HG03432 (cell line): ENCODE measurements around the gene CDRT4.

Source experiments
- ATAC-seq: cut with Tn5 transposase; IDR thresholded peaks from one replicate; pipeline ENCODE4 v1.9.1; 2021; ENCODE audit warnings: mild to moderate bottlenecking, moderate library complexity; ENCODE audit not compliant: unreplicated experiment

Gene CDRT4

DNA sequence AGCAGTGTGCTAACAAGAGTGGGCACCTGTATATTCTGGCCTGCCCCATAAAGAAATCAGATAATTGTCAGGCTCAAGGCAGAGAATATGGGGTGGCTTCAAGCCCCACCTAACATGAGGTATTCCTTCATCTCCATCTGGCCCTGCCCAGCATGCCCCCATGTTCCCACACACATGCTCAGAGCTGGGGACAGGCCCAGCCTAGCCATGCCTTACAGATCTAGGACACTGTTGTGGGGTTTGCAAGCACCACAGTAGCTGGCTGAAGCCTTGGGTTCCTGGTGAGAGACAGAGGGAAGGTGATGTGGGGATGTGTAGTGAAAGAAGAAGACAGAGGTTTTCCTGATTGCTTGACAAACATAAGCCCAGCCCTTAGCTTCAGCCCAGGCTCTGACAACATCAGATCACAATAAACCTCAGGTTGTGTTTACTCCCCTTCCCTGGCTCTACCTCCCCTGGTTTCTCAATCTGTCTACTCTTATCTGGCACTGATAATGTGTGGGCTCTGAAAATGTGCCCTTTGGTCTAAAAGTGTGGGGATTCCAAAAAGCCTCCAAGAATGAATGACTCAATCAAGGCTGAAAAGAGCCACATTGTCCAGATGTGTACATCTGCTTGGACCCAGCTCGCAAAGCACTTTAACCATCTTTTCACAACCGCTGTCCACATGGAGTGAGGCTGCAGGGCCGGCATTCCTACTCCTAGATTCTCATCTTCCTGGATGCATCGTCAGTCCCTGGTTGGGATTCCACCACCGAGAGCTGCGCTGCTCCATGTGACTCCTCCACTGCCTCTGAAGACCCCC is 34.4 kb downstream of the CDRT4 start:
- no peak for ATAC-seq

DNA sequence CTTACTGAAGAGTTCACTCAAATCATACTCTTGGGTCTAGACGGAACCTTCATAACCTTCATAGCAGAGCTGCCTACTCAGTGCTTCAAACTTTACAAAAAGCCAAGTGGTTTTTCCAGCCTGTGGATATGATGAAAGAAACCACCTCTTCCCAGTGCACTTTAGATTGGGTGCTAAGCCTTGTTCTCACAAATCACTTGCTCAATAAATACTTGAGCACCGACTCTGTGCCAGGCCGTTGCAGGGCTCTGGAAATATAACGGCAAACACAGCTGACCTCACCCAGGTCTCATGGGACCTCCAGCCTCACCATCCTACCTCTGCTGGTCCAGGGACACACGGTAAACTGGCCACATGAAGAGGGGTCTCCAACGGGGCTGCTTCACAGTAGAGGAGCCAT is 35.7 kb downstream of the CDRT4 start:
- ATAC-seq, result no peak

DNA sequence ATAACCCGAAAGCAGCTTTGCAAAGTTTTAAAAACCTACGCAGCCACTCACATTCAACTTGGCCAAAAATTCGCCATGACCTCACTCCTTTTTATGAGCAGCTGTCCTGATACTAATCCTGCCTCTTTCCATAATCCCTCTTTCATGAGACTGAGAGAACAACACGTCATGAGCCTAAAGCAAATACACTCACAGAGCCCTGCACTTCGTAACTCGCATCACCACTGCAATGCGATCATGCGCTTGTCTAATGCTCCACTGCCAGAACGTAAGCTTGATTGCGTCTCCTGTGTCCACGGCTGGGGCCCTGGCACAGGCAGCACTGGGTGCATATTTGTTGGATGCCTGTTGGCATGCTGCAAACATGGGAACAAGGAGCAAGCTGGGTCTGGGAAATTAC is 36.2 kb downstream of the CDRT4 start:
- no peak for ATAC-seq

DNA sequence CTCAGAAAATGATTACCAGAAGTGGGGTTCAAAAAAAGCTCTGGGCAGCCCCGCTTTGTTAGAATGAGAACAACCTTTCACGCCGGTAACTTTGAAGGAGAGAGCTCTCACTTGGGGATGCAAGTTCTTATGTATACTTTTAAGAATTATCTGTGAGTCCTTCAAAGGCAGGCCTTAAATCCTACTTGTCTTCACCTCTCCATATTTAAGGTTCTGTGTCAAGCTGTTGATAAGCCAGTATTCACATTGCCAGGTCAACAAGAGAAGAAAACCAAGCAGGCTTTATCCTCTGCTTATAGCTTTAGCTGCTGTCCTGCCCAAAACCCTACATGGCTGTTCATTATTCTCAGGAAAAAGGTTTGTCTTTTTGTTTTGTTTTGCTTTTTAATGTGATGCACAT is 42.9 kb downstream of the CDRT4 start:
- ATAC-seq, result no peak

DNA sequence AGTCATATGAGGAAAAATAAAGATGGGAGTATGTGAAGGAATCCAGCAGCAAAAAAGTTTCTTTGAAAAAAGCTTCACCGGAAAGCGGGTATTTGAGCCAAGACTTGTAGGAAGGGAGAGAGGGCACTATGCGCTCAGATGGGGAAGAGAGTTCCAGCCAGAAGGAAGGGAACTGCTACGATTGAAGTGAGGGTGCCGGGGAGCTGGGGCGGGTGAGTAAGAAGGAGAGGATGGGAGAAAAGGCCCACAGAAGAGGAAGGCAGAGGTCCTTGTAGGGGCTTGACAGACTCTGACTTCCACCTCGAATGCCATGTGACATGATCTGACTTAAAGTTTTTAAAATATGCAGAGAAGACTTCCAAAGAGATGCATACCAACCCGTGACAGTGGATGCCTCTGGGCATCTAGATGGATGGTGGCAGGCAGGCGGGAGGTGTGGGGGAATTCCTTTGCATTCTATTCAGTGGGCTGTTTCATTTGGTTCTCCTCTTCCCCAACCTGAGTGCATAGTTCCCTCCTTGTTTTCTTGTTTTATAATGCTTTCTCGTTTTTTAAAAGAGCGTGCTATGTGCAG is 44.9 kb downstream of the CDRT4 start:
- no peak for ATAC-seq

DNA sequence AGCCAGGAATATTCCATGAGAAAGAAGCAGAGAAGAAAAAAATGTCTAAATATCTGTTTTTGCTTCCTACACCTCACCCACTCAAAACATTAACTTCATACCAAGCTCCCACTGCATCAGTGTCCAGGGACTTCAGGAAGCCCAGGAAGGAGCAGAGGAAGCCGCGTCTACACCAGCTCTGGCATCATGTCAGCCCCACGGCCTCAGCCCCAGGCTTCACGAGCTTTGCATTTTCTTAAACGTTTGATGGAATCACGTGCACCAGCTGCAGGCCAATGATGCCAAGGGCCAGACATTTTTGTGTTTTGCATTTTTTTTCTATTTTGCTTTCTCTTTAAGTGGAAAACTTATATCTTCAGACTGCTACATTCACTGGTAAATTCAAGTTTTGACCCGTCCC is 48.6 kb downstream of the CDRT4 start:
- no peak for ATAC-seq

DNA sequence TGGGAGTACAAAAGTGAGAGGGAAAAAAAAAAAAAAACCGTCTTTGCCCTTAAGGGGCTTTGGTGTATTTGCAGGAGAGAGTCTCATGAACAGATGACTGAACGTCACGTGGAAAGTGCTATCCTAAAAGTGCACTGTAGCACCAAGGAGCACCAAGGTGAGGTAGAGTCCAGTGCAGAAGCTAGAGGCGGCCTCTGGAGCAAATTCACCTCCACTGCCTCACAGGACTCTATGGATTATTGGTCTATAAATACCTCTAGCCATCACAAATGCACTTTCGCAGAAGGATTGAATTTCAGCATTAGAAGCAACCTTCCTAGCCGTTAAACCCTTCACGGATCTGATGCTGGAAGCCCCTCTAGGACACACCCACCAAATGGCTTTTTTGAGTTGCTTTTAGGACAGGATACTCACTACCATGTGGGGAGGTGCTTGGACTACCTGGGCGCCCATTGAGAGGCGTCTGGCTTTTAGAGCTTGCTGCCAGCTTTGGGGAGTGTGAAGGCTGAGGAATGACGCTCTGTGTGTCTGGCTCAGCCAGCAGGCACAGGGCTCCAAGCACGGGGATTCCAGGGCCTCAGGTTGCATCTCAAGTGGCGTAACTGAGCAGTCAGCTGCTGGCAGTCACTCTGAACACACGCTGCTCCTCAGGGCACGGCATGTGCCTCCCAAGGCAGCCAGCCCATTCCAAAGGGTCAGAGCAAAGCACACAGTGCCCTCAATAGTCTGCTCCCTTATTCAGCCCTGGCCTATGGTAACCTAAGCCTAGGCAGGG is 52.7 kb downstream of the CDRT4 start:
- ATAC-seq, result no peak

DNA sequence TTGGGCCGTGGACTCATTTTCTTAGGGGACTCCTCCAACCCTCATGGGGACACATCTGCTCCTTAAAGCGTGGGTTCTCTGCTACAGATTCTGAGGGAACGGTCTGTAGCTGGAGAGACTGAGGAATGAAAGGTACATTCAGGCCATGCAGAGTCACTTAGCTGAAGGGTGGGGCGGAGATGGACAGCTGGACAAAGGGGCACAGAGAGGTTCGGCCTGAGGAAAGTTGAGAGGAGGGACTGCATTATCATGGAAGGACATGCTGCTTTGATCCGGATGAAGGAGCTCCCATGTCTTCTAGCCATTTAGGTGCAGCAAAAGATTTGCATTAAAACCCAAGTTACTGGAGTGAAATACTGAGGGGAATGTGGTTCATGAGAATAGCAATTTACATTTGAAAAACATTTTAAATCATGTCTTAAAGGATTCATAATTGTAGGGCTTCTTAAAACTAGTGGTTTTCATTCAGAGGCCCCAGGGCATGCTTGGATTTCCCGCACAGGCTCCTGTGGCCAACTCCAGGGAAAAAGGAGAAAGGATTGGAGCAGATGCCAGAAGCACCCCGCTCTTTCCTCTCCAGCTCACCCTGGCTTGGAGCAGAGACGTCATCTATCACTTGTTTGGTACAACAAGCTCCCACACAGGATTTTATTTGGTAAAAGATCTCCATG is 54.2 kb downstream of the CDRT4 start:
- ATAC-seq, result no peak

DNA sequence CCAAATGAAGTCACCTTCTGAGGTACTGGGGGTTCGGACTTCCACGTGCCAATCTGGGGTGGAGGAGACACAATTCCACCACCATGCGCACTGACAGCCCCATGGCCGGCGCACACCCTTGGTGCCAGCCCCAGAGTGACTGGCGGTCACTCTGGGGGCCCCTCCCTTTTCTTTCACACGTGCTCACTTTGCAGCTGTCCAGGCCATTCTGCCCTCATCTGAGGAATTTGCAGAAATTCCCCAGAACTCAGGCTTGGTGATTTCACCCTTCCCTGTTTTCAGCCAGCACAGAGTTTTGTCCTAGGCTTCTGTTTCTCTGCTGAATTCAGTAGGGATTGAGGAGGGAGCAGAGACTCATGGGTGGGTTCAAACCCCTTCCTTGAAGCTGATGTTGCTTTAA is 54.8 kb downstream of the CDRT4 start:
- ATAC-seq, result no peak

DNA sequence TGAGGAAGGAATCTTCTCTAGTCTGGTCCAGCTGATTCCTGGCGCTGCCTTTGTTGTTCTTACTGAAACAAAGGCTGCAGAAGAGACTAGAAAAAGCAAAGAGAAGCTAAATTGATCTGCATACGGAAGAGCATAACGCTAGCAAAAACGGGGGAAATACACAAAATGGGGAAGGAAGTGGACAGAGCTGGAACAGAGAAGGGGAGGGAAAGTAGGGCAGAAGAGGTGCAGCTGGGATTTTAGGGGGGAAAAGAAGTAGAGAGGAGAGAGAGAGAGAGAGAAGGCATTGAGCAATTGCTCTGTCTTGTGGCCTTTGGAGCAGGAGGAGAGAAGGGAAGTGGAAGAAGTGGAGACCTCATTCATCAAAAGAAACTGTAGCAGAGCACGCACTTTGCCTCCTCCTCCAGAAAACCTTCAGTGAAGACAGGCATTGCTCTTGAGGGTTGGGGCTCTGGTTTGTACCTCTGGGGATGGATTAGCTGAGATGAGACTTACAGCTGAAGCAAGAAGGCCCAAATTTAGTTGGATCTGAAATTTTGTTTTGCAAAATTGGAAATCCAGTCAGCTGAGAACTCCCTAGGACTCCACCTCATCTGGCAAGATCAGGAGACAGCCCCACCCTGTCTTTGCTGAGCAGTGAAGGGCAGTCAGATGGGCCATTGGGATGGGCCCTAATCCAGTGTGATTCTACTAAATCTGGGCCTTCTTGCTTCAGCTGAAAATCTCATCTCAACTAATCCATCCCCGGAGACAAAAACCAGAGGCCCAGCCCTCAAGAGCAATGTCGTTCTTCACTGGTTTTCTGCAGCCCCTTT is 55.8 kb downstream of the CDRT4 start:
- no peak for ATAC-seq

DNA sequence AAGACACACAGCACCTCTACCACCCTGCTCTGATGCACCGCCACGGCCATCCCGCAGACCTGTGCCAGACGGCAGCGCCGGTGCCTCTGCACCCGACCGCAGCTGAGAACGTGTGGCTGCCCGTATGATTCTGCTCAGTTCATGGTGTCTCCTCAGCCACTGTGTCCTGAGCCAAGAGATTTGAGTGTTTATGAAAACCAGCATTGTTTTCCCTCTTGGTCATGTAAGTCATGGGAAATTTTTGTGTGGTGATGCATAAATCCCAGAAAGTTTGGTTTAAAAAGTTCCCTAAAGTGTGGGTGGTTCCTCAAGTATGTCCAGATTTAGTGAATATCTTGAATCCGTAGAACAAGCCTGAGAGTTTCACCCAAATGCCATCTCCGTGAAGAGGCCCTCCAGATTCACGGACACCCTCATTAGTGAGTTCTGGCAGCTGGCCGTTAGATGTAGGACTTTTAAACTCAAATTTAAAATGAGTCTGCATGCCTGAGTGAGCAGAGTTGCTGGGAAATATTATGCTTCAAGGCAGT is 57.6 kb downstream of the CDRT4 start:
- no peak for ATAC-seq

DNA sequence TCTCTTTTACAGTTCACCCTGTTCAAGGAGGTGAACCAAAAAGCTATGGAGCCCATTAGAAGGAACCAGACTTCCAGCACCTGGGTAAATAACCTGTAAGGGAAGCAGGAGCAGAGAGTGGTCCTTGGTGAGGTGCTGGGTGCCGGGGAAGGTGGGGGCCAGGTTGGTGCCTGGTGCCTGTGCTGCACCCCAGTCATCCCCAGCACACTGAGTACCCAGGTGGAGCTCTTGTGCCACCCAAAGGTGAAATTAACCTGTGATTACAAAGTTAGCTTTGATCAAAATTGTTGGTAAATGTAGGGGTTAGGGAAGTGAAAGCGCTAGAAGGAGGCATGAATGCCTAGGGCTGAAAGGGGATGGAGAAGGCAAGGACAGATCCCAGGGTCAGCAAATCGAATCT is 58.6 kb downstream of the CDRT4 start:
- ATAC-seq, result no peak

DNA sequence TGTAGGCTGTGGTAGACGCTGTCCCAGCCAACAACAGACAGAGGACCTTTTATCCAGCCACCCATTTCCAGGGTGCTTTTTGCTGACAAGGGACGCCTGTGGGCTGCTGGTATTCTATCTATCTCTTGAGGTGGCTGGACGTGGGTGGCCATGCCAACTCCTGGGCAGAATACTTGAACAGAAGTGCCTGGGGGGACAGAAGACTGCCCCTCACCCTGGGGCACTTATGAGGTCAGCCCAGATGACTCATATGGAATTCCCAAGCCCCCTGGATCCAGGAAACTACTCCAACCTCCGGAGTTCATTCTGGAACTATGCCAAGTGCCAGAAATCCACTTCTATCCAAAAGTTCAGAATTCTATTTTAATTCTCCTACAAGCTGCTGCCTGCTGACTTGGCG is 61.3 kb downstream of the CDRT4 start:
- ATAC-seq, result no peak

DNA sequence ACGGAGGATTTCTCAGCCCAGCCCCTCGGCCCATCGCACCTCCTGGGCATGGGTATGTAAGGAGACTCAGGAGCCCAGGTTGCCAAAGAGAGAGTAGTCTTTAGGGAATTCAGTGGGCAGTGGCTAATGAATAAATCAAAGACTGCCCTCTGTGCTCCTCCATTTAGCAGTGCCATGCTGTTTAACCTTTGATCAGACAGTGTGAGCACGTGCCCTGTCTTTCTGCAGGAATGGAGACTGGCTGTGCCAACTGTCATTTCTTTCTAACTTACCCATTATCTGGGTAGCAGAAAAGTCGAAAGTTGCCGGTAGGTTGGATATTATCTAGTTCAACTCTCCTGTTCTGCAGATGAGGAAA is 62.4 kb downstream of the CDRT4 start:
- ATAC-seq, result no peak

DNA sequence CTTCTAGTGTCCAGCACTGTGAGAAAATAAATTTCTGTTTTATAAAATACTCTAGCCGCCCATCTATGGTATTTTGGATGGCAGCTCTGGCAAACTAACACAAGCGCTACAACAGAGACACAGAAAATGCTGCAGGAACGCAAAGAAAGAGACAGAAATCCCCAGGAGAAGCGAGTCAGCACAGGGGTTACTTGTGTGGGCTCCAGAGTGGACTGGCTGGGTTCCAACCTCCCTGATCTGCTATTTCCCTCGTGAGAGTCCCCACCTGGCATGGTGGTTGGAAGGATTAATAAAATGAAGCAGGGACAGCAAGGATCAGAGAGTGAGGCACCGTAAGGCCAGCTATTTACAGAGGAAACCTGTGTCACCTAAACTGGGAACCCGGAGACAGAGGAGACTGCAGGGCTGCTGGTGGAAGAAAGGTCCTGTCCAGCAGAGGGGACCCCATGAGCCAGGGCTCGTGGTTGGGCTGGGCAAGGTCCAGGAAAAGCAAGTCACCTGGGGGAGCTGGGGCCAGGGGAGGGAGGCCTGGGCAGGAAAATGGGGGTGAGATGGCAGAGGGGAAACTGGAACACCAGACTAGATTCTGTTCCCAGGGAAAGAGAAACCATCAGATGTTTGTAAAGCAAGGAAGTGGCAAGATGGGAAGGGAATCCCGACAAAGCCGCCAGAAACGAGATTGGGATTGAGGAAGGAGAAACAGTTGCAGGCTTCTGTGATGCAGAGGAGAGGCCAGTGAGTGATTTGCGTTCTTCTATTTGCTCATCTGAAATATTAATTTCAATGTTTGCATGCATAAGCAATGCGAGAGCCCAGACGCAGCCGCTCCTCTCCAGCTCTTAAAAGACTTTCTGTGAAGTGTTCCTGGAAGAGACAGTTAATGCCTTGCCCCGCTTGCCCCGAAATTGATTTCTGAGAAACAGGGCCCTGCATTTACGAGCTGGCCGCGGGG is 63.0 kb downstream of the CDRT4 start:
- ATAC-seq, result no peak

DNA sequence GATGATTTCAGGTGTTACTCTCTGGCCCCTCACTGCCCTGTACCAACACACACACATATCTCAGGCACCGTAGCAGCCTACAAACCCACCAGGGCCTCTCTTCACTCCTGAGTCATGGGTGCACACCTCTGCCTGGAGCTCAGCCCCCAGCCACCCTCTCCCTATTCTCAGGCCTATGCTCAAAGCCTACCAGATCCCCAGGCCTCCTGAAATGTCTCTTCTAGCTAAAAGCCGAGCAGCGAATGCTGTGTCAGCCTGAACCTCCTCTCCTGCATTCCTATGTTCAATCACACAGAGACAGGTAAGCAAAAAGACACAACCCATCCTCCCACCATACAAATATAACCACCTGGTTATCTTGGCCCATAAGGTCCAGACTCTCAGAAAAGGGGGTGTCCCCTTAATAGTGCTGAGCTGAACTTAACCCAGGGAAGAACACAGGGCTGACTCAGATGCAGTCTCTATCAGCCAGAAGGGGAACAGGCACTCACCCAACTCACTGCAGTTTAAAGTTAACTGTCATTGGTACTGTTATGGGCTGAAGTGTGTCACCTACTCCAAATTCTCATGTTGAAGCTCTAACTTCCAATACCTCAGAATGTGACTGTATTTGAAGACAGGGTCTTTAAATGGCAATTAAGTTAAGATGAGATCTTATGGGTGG is 64.0 kb downstream of the CDRT4 start:
- no peak for ATAC-seq

DNA sequence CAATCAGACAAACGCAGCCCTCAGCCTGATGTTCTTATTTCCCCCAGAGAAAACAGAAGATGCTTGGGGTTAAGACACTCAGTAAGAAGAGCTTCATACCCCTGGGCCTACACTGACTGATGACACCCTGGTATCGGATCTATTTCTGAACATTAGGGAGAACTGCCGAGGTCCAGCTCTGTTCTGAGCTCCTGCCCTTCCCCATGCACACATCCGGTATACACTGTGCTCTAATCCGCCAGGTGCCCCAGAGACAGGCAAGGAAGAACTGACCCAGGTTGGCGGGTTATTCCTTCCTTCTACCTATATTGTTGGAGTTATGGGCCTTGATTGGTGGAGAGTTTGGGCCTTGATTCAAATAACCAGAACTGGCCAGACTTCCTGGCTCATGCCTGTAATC is 68.0 kb downstream of the CDRT4 start:
- no peak for ATAC-seq

DNA sequence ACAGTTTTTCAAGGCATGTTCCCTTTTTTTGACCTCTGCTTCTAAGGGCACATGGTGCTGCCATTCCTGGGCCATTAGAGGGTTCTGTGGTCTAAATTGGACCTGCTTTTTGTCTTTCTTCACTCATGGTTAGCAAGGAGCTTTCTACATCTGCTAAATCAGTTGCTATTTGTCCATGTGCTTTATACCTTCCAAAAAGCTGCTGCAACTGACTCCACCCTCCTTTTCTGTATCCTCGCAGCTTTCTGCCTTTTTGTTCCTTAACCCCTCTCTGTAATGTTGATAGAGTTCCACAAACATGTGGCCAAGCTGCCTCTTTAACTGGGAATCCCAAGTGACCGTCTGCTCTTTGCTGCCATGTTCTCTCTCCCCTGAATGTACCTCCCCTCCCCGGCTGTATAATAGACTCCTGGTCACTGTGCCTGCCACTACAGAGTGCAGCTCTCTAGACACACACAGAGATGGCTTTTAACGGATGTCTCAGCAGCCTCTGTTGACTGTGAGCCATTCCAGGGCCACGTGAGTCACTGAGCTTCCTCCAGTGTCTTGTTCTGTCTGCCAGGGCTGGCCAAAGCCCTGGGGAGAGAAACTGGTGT is 68.6 kb downstream of the CDRT4 start:
- no peak for ATAC-seq

DNA sequence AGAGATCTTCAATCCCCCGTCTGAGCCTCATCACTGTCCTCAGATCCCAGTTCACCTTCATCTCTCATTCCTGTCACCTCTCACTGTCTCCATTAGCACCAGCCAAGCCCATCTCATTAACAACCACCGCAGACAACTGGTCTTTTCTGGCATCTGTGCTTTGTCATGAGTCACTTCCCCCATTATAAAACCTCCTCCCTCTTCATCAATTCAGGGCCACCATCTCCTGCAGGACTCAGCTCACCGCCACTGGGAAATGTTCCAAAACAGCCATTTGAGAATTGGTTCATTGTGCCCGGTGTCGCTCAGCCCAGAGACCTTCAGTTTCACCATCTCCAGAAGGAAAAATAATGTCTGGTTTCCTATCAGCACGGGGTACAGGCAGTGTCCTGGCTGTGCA is 69.1 kb downstream of the CDRT4 start:
- no peak for ATAC-seq
